HTERT RPE-1 (cell line): ENCODE data around the gene DXO.

Experiments used
- in situ Hi-C: fragments of 300-500 bp; cut with MboI; formaldehyde crosslinking; loops from 4 replicates; pipeline ENCODE4 v1.14.3; 2020; ENCODE audit warnings: low sequenced_read_pairs

Gene DXO

GRCh38 chr6:31958741-31959739, 12.9 kb downstream of the DXO start, which contains the start of the genes NELFE and SKIC2:
TSS of gene NELFE (minus strand) at chr6:31958971. CDS start at chr6:31958446, 525 bp downstream.
TSS of gene SKIC2 (plus strand) at chr6:31959175. CDS start at chr6:31959193, 18 bp downstream.
- in situ Hi-C loops, result no loop called here

- in situ Hi-C loops, result no loop called here
These were observed 13.6 kb downstream of the DXO start for GRCh38 chr6:31958412-31958740.

GRCh38 chr6:31956796-31957195, 15.1 kb downstream of the DXO start:
- in situ Hi-C loops, result no loop called here

GRCh38 chr6:31954511-31954910, 17.4 kb downstream of the DXO start:
- in situ Hi-C loops, result no loop called here

- in situ Hi-C loops, result no loop called here
These were observed 19.0 kb downstream of the DXO start for GRCh38 chr6:31952890-31953289.

GRCh38 chr6:31952140-31952805, 19.7 kb downstream of the DXO start:
- in situ Hi-C loops, result no loop called here

GRCh38 chr6:31949926-31950548, 21.9 kb downstream of the DXO start:
- in situ Hi-C loops, result no loop called here

GRCh38 chr6:31948753-31949413, 23.1 kb downstream of the DXO start:
- in situ Hi-C loops, result no loop called here

GRCh38 chr6:31948306-31948705, 23.6 kb downstream of the DXO start:
- in situ Hi-C loops, result no loop called here

GRCh38 chr6:31947864-31948263, 24.1 kb downstream of the DXO start:
- in situ Hi-C loops, result no loop called here

GRCh38 chr6:31947070-31947675, 24.8 kb downstream of the DXO start:
- in situ Hi-C loops, result no loop called here

- in situ Hi-C loops, result no loop called here
These were observed 25.5 kb downstream of the DXO start for GRCh38 chr6:31946370-31946885.

GRCh38 chr6:31945507-31946369, 26.2 kb downstream of the DXO start, which contains the start of gene CFB:
TSS of gene CFB (plus strand) at chr6:31946095. CDS start at chr6:31946222, 127 bp downstream.
- in situ Hi-C loops, result no loop called here

- in situ Hi-C loops, result no loop called here
These were observed 26.8 kb downstream of the DXO start for GRCh38 chr6:31945154-31945506.

GRCh38 chr6:31943742-31944141, 28.2 kb downstream of the DXO start:
- in situ Hi-C loops, result no loop called here

GRCh38 chr6:31940256-31940664, 31.7 kb downstream of the DXO start:
- in situ Hi-C loops, result no loop called here

- in situ Hi-C loops, result no loop called here
These were observed 36.1 kb downstream of the DXO start for GRCh38 chr6:31935823-31936222.

GRCh38 chr6:31935021-31935420, 36.9 kb downstream of the DXO start:
- in situ Hi-C loops, result no loop called here

- in situ Hi-C loops, result no loop called here
These were observed 38.4 kb downstream of the DXO start for GRCh38 chr6:31933537-31933936.
